Measurements from ENCODE around the gene ST7. TPM values are rescaled to one million over a fixed set of nuclear protein-coding genes. Genes with fewer than 3 reads are reported as not detected.

Gene ST7
- total and polyA plus RNA-seq, 2 donors (not counting 3 experiments of a cell fraction or from before 2014, with no cell fraction given), result 18.6 to 24.9 TPM

DNA sequence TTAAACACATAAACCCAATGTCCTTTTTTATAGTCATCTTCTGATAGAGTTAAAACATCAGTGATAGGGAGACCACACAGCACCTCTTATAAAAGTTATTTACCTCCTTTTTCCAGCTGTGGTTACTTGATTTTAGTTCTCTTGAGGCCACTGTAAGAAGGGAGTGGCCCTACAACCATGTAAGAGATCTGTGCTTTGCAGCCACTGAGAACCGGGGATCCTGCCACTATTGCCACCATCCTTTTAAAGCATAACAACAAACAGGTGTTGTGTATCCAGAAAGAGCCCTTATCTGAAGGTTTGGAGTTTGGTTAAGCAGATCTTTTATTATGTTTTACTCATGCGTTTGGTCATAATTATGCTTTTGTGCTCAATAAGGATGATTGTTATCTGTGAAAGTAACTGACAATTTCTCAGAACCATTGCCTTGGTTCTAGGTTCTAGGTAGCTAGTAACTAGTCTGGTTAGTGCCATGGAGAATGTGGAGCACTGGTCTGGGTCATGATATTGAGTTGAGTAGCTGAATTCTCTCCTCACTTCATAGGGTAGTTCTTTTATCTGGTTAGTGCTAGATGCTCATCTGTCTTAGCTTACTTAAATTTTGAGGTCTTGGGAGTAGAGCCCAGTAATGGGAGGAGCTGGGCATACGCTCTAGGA is 56.5 kb downstream of the ST7 start:
- FAIRE-seq (no peak), DNase-seq (ENCODE audit: low read depth, low spot score) (no peak)
- ChIA-PET POLR2A (no interaction called here), CTCF (interaction anchor here (1.3 to 9.0 kb wide), 4 partner anchors 11 to 118 kb away, joined by 4 to 141 read pairs (median 7); no protein-coding TSS in a partner anchor)
- Histone ChIP-seq H3K9me3 (replicated peaks; ENCODE audit: control insufficient read depth, insufficient read depth, low read length) (no peaks in the 10 kb centered on the region), H3K27me3 (ENCODE audit: control insufficient read depth in 2 of 2, insufficient read depth in 2 of 2, low read length in 2 of 2) (no peaks in the 10 kb centered on the region), H3K4me1 (ENCODE audit: control insufficient read depth, extremely low read depth, insufficient read depth, low read length) (peaks cover 5% of the 10 kb centered on the region), H3K4me2 (ENCODE audit: insufficient read depth, low read length) (no peak overlapping the region), H3K27ac (ENCODE audit: insufficient read depth, low read depth, low read length) (no peak overlapping the region), H3K9me1 (replicated peaks; ENCODE audit: control insufficient read depth, extremely low read depth, insufficient read depth, low read length) (no peaks in the 10 kb centered on the region), H2AFZ (ENCODE audit: low read depth, low read length) (no peak overlapping the region), H4K20me1 (replicated peaks; ENCODE audit: control insufficient read depth, extremely low read depth, insufficient read depth, low read length) (no peaks in the 10 kb centered on the region), H3K36me3 (ENCODE audit: control insufficient read depth in 2 of 2, extremely low read depth in 1 of 2, insufficient read depth in 2 of 2, low read length in 2 of 2) (no peaks in the 10 kb centered on the region), H3K79me2 (ENCODE audit: control insufficient read depth, insufficient read depth, low read length) (peaks cover 3% of the 10 kb centered on the region), H3K4me3 (replicated peaks in 1 of 3; ENCODE audit: insufficient read depth in 1 of 3, low read depth in 1 of 3, low read length in 3 of 3) (no peak overlapping the region), H3K9ac (replicated peaks; ENCODE audit: extremely low read depth, insufficient read depth, low read length) (no peak overlapping the region)
- BruUV-seq (replicated peaks), result no TSS peak
- intact Hi-C loops (cut with micrococcal nuclease), result no loop called here
- dilution Hi-C loops (cut with MboI; ENCODE audit: extremely low pct_ligation_motif_present, low sequenced_read_pairs), result no loop called here
- TF ChIP-seq GATA2 (IDR thresholded peaks at IDR 0.05; ENCODE audit: insufficient read depth, insufficient read length, low read depth, low read length) (no peak), MYC (IDR thresholded peaks at IDR 0.05; ENCODE audit: low read depth, low read length) (no peak), FOS (IDR thresholded peaks at IDR 0.05; ENCODE audit: borderline replicate concordance, insufficient read depth, low read length) (no peak), EZH2 (IDR thresholded peaks at IDR 0.05; ENCODE audit: borderline replicate concordance, low read depth, low read length, severe bottlenecking) (no peak), POLR2A (IDR thresholded peaks at IDR 0.05; ENCODE audit: low read depth, low read length) (no peak), POLR2AphosphoS5 (IDR thresholded peaks at IDR 0.05; ENCODE audit: insufficient read depth, low read depth, low read length) (no peak), JUN (IDR thresholded peaks at IDR 0.05; ENCODE audit: borderline replicate concordance, insufficient read depth, insufficient read length, low read depth) (no peak)
- TF ChIP-seq, protein P1, sequence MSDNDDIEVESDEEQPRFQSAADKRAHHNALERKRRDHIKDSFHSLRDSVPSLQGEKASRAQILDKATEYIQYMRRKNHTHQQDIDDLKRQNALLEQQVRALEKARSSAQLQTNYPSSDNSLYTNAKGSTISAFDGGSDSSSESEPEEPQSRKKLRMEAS (IDR thresholded peaks at IDR 0.05; ENCODE audit: insufficient read depth, insufficient read length), result no peak
- TF ChIP-seq, protein P2, sequence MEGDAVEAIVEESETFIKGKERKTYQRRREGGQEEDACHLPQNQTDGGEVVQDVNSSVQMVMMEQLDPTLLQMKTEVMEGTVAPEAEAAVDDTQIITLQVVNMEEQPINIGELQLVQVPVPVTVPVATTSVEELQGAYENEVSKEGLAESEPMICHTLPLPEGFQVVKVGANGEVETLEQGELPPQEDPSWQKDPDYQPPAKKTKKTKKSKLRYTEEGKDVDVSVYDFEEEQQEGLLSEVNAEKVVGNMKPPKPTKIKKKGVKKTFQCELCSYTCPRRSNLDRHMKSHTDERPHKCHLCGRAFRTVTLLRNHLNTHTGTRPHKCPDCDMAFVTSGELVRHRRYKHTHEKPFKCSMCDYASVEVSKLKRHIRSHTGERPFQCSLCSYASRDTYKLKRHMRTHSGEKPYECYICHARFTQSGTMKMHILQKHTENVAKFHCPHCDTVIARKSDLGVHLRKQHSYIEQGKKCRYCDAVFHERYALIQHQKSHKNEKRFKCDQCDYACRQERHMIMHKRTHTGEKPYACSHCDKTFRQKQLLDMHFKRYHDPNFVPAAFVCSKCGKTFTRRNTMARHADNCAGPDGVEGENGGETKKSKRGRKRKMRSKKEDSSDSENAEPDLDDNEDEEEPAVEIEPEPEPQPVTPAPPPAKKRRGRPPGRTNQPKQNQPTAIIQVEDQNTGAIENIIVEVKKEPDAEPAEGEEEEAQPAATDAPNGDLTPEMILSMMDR (IDR thresholded peaks at IDR 0.05; ENCODE audit: extremely low read depth in 1 of 2, insufficient read depth in 1 of 2, low read depth in 1 of 2, low read length in 2 of 2), result no peak

Measured in endothelial cell of umbilical vein (primary cell).